Nephron progenitor cell (in vitro differentiated cells): ENCODE results near the gene FAM171A1.

Experiments
- DNase-seq: peaks from one replicate; pipeline ENCODE4 v3.0.0; 2021
- H3K27ac Mint-ChIP-seq: 2 replicates; pipeline ENCODE4 v1.8.0; 2021; ENCODE audit warnings: mild to moderate bottlenecking, moderate library complexity, mixed read lengths
- H3K27me3 Mint-ChIP-seq: 2 replicates; pipeline ENCODE4 v1.8.0; 2021; ENCODE audit warnings: mild to moderate bottlenecking, low read depth, mixed read lengths; ENCODE audit not compliant: poor library complexity
- H3K36me3 Mint-ChIP-seq: 2 replicates; pipeline ENCODE4 v1.8.0; 2021; ENCODE audit warnings: low read depth, mixed read lengths
- H3K4me1 Mint-ChIP-seq: 2 replicates; pipeline ENCODE4 v1.8.0; 2021; ENCODE audit warnings: mixed read lengths
- H3K4me3 Mint-ChIP-seq: 2 replicates; pipeline ENCODE4 v1.8.0; 2021; ENCODE audit warnings: mild to moderate bottlenecking, moderate library complexity, mixed read lengths
- H3K9me3 Mint-ChIP-seq: 2 replicates; pipeline ENCODE4 v1.8.0; 2021; ENCODE audit warnings: mild to moderate bottlenecking, moderate library complexity, mixed read lengths
- TF ChIP-seq, protein P1 (sequence below): fragments of 200-600 bp; sonication (generic); IDR thresholded peaks from 2 replicates; pipeline ENCODE4 v1.5.0; 2021; ENCODE audit warnings: antibody characterized with exemption

Gene FAM171A1

DNA sequence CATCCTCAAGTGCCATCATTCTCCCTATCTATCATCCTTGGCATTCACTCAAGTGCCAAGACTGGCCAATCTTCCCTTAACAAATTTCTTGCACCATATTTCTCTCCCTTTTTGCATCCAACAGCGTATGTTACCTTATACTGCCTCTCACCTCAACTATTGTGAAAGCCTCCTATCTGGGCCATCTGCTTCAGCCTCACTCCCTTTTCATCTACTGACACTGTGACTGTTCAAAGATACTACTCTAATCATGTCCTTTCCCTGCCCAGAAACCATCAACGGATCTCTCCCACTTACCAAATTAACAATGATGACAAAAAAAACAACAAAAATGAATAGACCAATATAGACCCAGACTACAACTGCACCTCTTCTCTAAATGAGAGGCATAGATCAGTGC is 112.0 kb downstream of the FAM171A1 start:
- Mint-ChIP-seq H3K4me3 (no peak overlapping the region), H3K4me1 (peaks cover 24% of the 10 kb centered on the region), H3K9me3 (no peaks in the 10 kb centered on the region), H3K36me3 (peaks cover 11% of the 10 kb centered on the region), H3K27me3 (no peaks in the 10 kb centered on the region), H3K27ac (no peak overlapping the region)
- DNase-seq = no peak
- TF ChIP-seq, protein P1, sequence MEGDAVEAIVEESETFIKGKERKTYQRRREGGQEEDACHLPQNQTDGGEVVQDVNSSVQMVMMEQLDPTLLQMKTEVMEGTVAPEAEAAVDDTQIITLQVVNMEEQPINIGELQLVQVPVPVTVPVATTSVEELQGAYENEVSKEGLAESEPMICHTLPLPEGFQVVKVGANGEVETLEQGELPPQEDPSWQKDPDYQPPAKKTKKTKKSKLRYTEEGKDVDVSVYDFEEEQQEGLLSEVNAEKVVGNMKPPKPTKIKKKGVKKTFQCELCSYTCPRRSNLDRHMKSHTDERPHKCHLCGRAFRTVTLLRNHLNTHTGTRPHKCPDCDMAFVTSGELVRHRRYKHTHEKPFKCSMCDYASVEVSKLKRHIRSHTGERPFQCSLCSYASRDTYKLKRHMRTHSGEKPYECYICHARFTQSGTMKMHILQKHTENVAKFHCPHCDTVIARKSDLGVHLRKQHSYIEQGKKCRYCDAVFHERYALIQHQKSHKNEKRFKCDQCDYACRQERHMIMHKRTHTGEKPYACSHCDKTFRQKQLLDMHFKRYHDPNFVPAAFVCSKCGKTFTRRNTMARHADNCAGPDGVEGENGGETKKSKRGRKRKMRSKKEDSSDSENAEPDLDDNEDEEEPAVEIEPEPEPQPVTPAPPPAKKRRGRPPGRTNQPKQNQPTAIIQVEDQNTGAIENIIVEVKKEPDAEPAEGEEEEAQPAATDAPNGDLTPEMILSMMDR = no peak

DNA sequence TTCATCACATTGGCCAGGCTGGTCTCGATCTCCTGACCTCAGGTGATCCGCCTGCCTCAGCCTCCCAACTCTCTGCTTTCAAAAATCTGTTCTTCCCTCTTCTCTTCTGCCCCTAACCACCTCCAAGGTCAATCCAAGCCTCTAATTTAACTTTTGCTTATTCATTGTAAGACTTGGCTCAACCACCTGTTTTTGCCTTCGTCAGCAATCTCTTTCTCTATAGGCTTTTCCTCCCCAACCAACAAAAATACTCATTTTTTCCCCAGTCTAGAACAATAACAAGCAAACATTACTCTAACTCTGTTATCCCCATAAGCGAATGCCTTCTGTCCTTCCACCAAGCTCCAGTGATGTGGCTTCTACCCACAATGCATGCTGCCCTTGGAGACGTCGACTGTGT is 112.8 kb downstream of the FAM171A1 start:
- no peak for DNase-seq
- Mint-ChIP-seq H3K4me1 (peaks cover 31% of the 10 kb centered on the region), H3K9me3 (no peaks in the 10 kb centered on the region), H3K27ac (no peak overlapping the region), H3K4me3 (no peak overlapping the region), H3K36me3 (peaks cover 18% of the 10 kb centered on the region), H3K27me3 (peaks cover 3% of the 10 kb centered on the region)
- TF ChIP-seq, protein P1 = no peak

DNA sequence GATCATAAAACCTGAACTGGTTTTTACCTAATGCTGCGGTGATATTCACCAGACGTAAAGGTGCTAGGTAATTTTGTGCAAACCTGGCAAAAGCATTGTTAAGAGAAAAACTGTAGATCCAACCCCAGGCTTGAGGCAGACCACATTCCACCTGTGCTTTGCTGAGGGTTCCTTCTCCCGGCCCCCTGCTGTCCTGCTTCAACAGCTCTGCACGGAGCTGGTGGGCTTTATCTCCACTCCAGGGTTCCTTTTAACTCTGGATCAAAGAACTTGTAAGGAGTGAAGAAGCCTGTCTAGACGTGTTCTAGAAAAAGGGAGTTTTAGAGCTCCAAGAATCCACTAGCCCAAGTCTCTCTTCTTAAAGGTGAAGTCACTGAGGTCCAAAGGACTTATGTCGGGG is 115.1 kb downstream of the FAM171A1 start:
- H3K4me1 Mint-ChIP-seq = peaks cover 34% of the 10 kb centered on the region
- peaks cover 3% of the 10 kb centered on the region for H3K27me3 Mint-ChIP-seq
- H3K36me3 Mint-ChIP-seq = peaks cover 39% of the 10 kb centered on the region
- H3K27ac Mint-ChIP-seq = no peak overlapping the region
- H3K4me3 Mint-ChIP-seq = no peak overlapping the region
- TF ChIP-seq, protein P1 = no peak
- DNase-seq = no peak
- H3K9me3 Mint-ChIP-seq = no peaks in the 10 kb centered on the region

DNA sequence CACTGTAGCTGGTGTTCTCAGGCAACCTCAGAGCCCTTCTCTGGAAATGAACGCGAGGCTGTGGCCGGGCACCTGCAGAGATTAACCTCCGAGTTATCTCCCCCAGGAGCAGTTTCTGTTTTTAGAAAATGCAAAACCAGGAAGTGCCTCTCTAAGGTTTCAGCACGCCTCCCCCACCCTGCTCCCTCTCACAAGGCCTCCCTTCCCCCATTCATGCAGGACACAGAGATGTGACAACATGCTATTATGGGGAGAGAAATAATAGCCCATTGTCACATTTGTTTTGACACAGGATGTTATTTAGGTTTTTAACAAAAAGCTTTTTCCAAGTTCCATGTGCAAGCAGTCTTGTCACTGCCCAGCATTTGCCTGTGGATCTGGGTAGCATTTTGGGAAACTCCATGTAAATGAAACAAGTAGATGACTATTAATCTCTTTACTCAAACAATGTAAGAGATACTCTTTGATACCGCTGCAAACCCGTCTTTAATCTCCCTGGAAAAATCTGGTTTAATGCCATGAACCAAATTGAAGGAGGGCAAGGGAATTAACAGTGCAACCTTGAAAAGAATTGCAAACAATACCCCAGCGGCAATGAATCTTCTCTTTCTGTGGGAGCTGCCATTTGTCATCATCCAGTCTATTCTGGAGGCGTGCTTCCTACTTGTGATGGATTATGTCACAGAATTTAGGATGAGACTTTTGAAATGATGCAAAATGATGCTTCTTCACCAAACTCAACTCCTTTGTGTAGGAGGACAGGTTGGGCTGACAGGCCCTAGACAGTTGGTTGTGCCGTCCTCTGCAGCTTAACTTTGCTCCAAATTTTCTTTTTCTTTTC is 116.1 kb downstream of the FAM171A1 start:
- Mint-ChIP-seq H3K36me3 (peaks cover 49% of the 10 kb centered on the region), H3K9me3 (no peaks in the 10 kb centered on the region), H3K4me3 (peak overlapping the region; percentile 11), H3K27ac (peak overlapping the region; percentile 31), H3K27me3 (peaks cover 7% of the 10 kb centered on the region), H3K4me1 (peaks cover 34% of the 10 kb centered on the region)
- TF ChIP-seq, protein P1 = no peak
- DNase-seq = no peak

DNA sequence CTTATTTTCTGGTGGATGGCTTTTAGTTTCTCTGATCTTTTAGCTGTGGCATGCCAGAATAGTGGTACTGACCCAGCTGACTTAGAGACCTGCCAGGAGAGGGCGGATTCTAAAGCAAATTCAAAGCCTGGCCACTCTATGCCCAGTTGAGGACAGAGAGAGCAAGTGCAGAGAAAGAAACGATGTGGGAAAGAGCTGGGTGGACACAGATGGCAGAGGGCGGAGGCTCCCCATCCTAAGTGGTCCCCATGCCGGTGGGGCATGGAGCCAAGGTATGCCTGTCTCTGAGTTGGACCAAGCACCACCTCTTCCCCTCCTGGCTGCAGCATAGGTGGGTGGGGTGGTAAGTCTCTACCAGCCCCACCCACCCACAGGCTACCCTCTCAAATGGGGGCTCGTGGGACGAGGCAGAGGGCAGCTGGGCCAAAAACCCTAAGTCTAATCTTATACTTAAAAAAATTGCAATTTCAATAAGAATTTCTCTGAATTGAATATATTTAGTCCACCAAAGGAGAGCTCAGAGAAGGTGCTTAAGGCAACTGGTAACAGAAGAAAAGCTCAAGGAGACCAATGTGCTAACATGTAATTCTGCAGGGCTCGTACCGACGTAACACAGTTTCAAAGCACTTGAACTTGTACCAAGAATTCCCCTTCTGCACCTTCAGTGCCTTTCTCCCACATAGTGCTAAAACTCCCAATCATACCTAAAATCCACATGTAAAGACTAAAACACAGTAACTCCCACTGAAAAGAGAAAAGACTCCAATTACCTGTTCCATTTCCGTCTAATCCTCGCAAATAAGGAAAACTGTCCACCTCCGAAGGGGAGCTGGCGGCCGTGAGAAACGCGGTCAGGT is 116.9 kb downstream of the FAM171A1 start:
- Mint-ChIP-seq H3K36me3 (peaks cover 52% of the 10 kb centered on the region), H3K27ac (peak overlapping the region; percentile 31), H3K27me3 (peaks cover 7% of the 10 kb centered on the region), H3K4me3 (no peak overlapping the region), H3K9me3 (no peaks in the 10 kb centered on the region), H3K4me1 (peaks cover 34% of the 10 kb centered on the region)
- TF ChIP-seq, protein P1 = no peak
- no peak for DNase-seq
